ENCODE results near the gene SSH2. TPM values are rescaled to one million over a fixed set of nuclear protein-coding genes. Genes with fewer than 3 reads are reported as not detected.
"Not testable (repeated sequence)": the region's sequence is repeated elsewhere in the genome, so short reads cannot be mapped to it uniquely, and the experiment has no call there.

Gene SSH2
- total RNA-seq, 1 donor = 77.5 TPM

GRCh38 chr17:29698019-29698777 is 231.8 kb downstream of the SSH2 start:
- H3K4me1 ChIP-seq (ENCODE audit: insufficient read depth, low read length) = peaks cover 40% of the 10 kb centered on the region
- no peaks in the 10 kb centered on the region for H3K27me3 ChIP-seq (ENCODE audit: insufficient read depth, low read length)
- H3K4me3 ChIP-seq (ENCODE audit: low read length) = no peak overlapping the region
- no peaks in the 10 kb centered on the region for H3K9me3 ChIP-seq (ENCODE audit: low read depth, low read length)

GRCh38 chr17:29697371-29697770 is 232.7 kb downstream of the SSH2 start:
- H3K27me3 ChIP-seq (ENCODE audit: insufficient read depth, low read length) = no peaks in the 10 kb centered on the region
- no peak overlapping the region for H3K4me3 ChIP-seq (ENCODE audit: low read length)

GRCh38 chr17:29694918-29695563 is 235.0 kb downstream of the SSH2 start:
- H3K4me1 ChIP-seq (ENCODE audit: insufficient read depth, low read length) = peaks cover 44% of the 10 kb centered on the region
- no peak overlapping the region for H3K4me3 ChIP-seq (ENCODE audit: low read length)
- H3K27me3 ChIP-seq (ENCODE audit: insufficient read depth, low read length) = no peaks in the 10 kb centered on the region
- no peaks in the 10 kb centered on the region for H3K9me3 ChIP-seq (ENCODE audit: low read depth, low read length)

More at GRCh38 chr17:29697371-29697770, 232.7 kb downstream of the SSH2 start:
- H3K9me3 ChIP-seq (ENCODE audit: low read depth, low read length) = no peaks in the 10 kb centered on the region
- peaks cover 39% of the 10 kb centered on the region for H3K4me1 ChIP-seq (ENCODE audit: insufficient read depth, low read length)

- Histone ChIP-seq H3K4me3 (ENCODE audit: low read length) (no peak overlapping the region), H3K9me3 (ENCODE audit: low read depth, low read length) (no peaks in the 10 kb centered on the region), H3K27me3 (ENCODE audit: insufficient read depth, low read length) (no peaks in the 10 kb centered on the region), H3K4me1 (ENCODE audit: insufficient read depth, low read length) (peaks cover 33% of the 10 kb centered on the region)
Measured at GRCh38 chr17:29693751-29694150, 236.3 kb downstream of the SSH2 start.

GRCh38 chr17:29687596-29687995 is 242.4 kb downstream of the SSH2 start:
- H3K9me3 ChIP-seq (ENCODE audit: low read depth, low read length) = no peaks in the 10 kb centered on the region
- H3K27me3 ChIP-seq (ENCODE audit: insufficient read depth, low read length) = no peaks in the 10 kb centered on the region
- peaks cover 24% of the 10 kb centered on the region for H3K4me1 ChIP-seq (ENCODE audit: insufficient read depth, low read length)
- no peak overlapping the region for H3K4me3 ChIP-seq (ENCODE audit: low read length)

GRCh38 chr17:29686993-29687590 is 242.9 kb downstream of the SSH2 start:
- Histone ChIP-seq H3K4me1 (ENCODE audit: insufficient read depth, low read length) (peaks cover 24% of the 10 kb centered on the region), H3K9me3 (ENCODE audit: low read depth, low read length) (no peaks in the 10 kb centered on the region), H3K27me3 (ENCODE audit: insufficient read depth, low read length) (no peaks in the 10 kb centered on the region), H3K4me3 (ENCODE audit: low read length) (no peak overlapping the region)

- peaks cover 31% of the 10 kb centered on the region for H3K4me1 ChIP-seq (ENCODE audit: insufficient read depth, low read length)
- H3K9me3 ChIP-seq (ENCODE audit: low read depth, low read length) = no peaks in the 10 kb centered on the region
- no peaks in the 10 kb centered on the region for H3K27me3 ChIP-seq (ENCODE audit: insufficient read depth, low read length)
- H3K4me3 ChIP-seq (ENCODE audit: low read length) = no peak overlapping the region
Measured at GRCh38 chr17:29683481-29683880, 246.5 kb downstream of the SSH2 start.

GRCh38 chr17:29682987-29683386 is 247.0 kb downstream of the SSH2 start:
- H3K4me1 ChIP-seq (ENCODE audit: insufficient read depth, low read length) = peaks cover 34% of the 10 kb centered on the region
- no peak overlapping the region for H3K4me3 ChIP-seq (ENCODE audit: low read length)
- H3K27me3 ChIP-seq (ENCODE audit: insufficient read depth, low read length) = no peaks in the 10 kb centered on the region
- no peaks in the 10 kb centered on the region for H3K9me3 ChIP-seq (ENCODE audit: low read depth, low read length)

- Histone ChIP-seq H3K9me3 (ENCODE audit: low read depth, low read length) (no peaks in the 10 kb centered on the region), H3K27me3 (ENCODE audit: insufficient read depth, low read length) (no peaks in the 10 kb centered on the region), H3K4me3 (ENCODE audit: low read length) (no peak overlapping the region), H3K4me1 (ENCODE audit: insufficient read depth, low read length) (peaks cover 43% of the 10 kb centered on the region)
Measured at GRCh38 chr17:29682054-29682453, 248.0 kb downstream of the SSH2 start.

- H3K9me3 ChIP-seq (ENCODE audit: low read depth, low read length) = no peaks in the 10 kb centered on the region
- H3K27me3 ChIP-seq (ENCODE audit: insufficient read depth, low read length) = no peaks in the 10 kb centered on the region
- H3K4me1 ChIP-seq (ENCODE audit: insufficient read depth, low read length) = peaks cover 39% of the 10 kb centered on the region
- no peak overlapping the region for H3K4me3 ChIP-seq (ENCODE audit: low read length)
Measured at GRCh38 chr17:29677824-29678223, 252.2 kb downstream of the SSH2 start.

- H3K4me1 ChIP-seq (ENCODE audit: insufficient read depth, low read length) = peaks cover 34% of the 10 kb centered on the region
Measured at GRCh38 chr17:29677221-29677791, 252.7 kb downstream of the SSH2 start.

GRCh38 chr17:29675961-29676360 is 254.1 kb downstream of the SSH2 start:
- not testable (repeated sequence) for H3K4me3 ChIP-seq (ENCODE audit: low read length); H3K27me3 ChIP-seq (ENCODE audit: insufficient read depth, low read length); H3K9me3 ChIP-seq (ENCODE audit: low read depth, low read length)
- peaks cover 24% of the 10 kb centered on the region for H3K4me1 ChIP-seq (ENCODE audit: insufficient read depth, low read length)

More at GRCh38 chr17:29677221-29677791, 252.7 kb downstream of the SSH2 start:
- no peak overlapping the region for H3K4me3 ChIP-seq (ENCODE audit: low read length)
- H3K9me3 ChIP-seq (ENCODE audit: low read depth, low read length) = no peaks in the 10 kb centered on the region
- H3K27me3 ChIP-seq (ENCODE audit: insufficient read depth, low read length) = no peaks in the 10 kb centered on the region

- H3K9me3 ChIP-seq (ENCODE audit: low read depth, low read length) = no peaks in the 10 kb centered on the region
- H3K4me3 ChIP-seq (ENCODE audit: low read length) = no peak overlapping the region
- H3K27me3 ChIP-seq (ENCODE audit: insufficient read depth, low read length) = no peaks in the 10 kb centered on the region
- H3K4me1 ChIP-seq (ENCODE audit: insufficient read depth, low read length) = peaks cover 18% of the 10 kb centered on the region
Measured at GRCh38 chr17:29674281-29674680, 255.7 kb downstream of the SSH2 start.

- Histone ChIP-seq H3K4me1 (ENCODE audit: insufficient read depth, low read length) (peaks cover 5% of the 10 kb centered on the region), H3K4me3 (ENCODE audit: low read length) (no peak overlapping the region), H3K9me3 (ENCODE audit: low read depth, low read length) (no peaks in the 10 kb centered on the region)
Measured at GRCh38 chr17:29671661-29672060, 258.4 kb downstream of the SSH2 start.

GRCh38 chr17:29669266-29669665 is 260.8 kb downstream of the SSH2 start:
- Histone ChIP-seq H3K27me3 (ENCODE audit: insufficient read depth, low read length) (no peaks in the 10 kb centered on the region), H3K4me3 (ENCODE audit: low read length) (no peak overlapping the region), H3K9me3 (ENCODE audit: low read depth, low read length) (no peaks in the 10 kb centered on the region), H3K4me1 (ENCODE audit: insufficient read depth, low read length) (peaks cover 20% of the 10 kb centered on the region)

More at GRCh38 chr17:29671661-29672060, 258.4 kb downstream of the SSH2 start:
- no peaks in the 10 kb centered on the region for H3K27me3 ChIP-seq (ENCODE audit: insufficient read depth, low read length)
